ENCODE data around the gene ANAPC15.

The ANAPC15 gene

GRCh38 chr11:72075756-72076155 is 36.7 kb downstream of the ANAPC15 start:
- Histone ChIP-seq H3K27me3 (replicated peaks; ENCODE audit: control insufficient read depth, insufficient read depth, low read length) (no peaks in the 10 kb centered on the region), H3K36me3 (ENCODE audit: control insufficient read depth, insufficient read depth, low read length) (no peaks in the 10 kb centered on the region), H3K4me3 (replicated peaks; ENCODE audit: low read depth, low read length) (no peak overlapping the region)
- no peak for DNase-seq (ENCODE audit: extremely low read depth, insufficient read length)
- TF ChIP-seq CTCF (IDR thresholded peaks at IDR 0.05; ENCODE audit: insufficient read depth, low read length, poor library complexity, severe bottlenecking): no peak

GRCh38 chr11:72075109-72075508 is 37.4 kb downstream of the ANAPC15 start:
- H3K4me3 ChIP-seq (replicated peaks; ENCODE audit: low read depth, low read length): no peak overlapping the region
- DNase-seq (ENCODE audit: extremely low read depth, insufficient read length): no peak
- H3K36me3 ChIP-seq (ENCODE audit: control insufficient read depth, insufficient read depth, low read length): no peaks in the 10 kb centered on the region
- TF ChIP-seq CTCF (IDR thresholded peaks at IDR 0.05; ENCODE audit: insufficient read depth, low read length, poor library complexity, severe bottlenecking): peak; percentile 50
- no peaks in the 10 kb centered on the region for H3K27me3 ChIP-seq (replicated peaks; ENCODE audit: control insufficient read depth, insufficient read depth, low read length)

- TF ChIP-seq CTCF (IDR thresholded peaks at IDR 0.05; ENCODE audit: insufficient read depth, low read length, poor library complexity, severe bottlenecking): no peak
- H3K27me3 ChIP-seq (replicated peaks; ENCODE audit: control insufficient read depth, insufficient read depth, low read length): no peaks in the 10 kb centered on the region
- H3K36me3 ChIP-seq (ENCODE audit: control insufficient read depth, insufficient read depth, low read length): no peaks in the 10 kb centered on the region
- no peak for DNase-seq (ENCODE audit: extremely low read depth, insufficient read length)
- no peak overlapping the region for H3K4me3 ChIP-seq (replicated peaks; ENCODE audit: low read depth, low read length)
Measured at GRCh38 chr11:72072348-72072747, 40.1 kb downstream of the ANAPC15 start.

GRCh38 chr11:72070491-72070890 is 42.0 kb downstream of the ANAPC15 start:
- Histone ChIP-seq H3K4me3 (replicated peaks; ENCODE audit: low read depth, low read length) (no peak overlapping the region), H3K36me3 (ENCODE audit: control insufficient read depth, insufficient read depth, low read length) (no peaks in the 10 kb centered on the region; the same call in 1 of the 2 replicates), H3K27me3 (replicated peaks; ENCODE audit: control insufficient read depth, insufficient read depth, low read length) (no peaks in the 10 kb centered on the region)
- TF ChIP-seq CTCF (IDR thresholded peaks at IDR 0.05; ENCODE audit: insufficient read depth, low read length, poor library complexity, severe bottlenecking): no peak
- DNase-seq (ENCODE audit: extremely low read depth, insufficient read length): no peak

GRCh38 chr11:72069787-72070251 is 42.7 kb downstream of the ANAPC15 start:
- TF ChIP-seq CTCF (IDR thresholded peaks at IDR 0.05; ENCODE audit: insufficient read depth, low read length, poor library complexity, severe bottlenecking): no peak
- no peaks in the 10 kb centered on the region; the same call in 1 of the 2 replicates for H3K36me3 ChIP-seq (ENCODE audit: control insufficient read depth, insufficient read depth, low read length)
- DNase-seq (ENCODE audit: extremely low read depth, insufficient read length): peak; percentile 25
- peak overlapping the region; percentile 44 for H3K4me3 ChIP-seq (replicated peaks; ENCODE audit: low read depth, low read length)
- no peaks in the 10 kb centered on the region for H3K27me3 ChIP-seq (replicated peaks; ENCODE audit: control insufficient read depth, insufficient read depth, low read length)

GRCh38 chr11:72069200-72069599 is 43.3 kb downstream of the ANAPC15 start:
- Histone ChIP-seq H3K4me3 (replicated peaks; ENCODE audit: low read depth, low read length) (peak overlapping the region; percentile 44), H3K27me3 (replicated peaks; ENCODE audit: control insufficient read depth, insufficient read depth, low read length) (no peaks in the 10 kb centered on the region), H3K36me3 (ENCODE audit: control insufficient read depth, insufficient read depth, low read length) (no peaks in the 10 kb centered on the region; the same call in 1 of the 2 replicates)
- no peak for DNase-seq (ENCODE audit: extremely low read depth, insufficient read length)
- no peak for TF ChIP-seq CTCF (IDR thresholded peaks at IDR 0.05; ENCODE audit: insufficient read depth, low read length, poor library complexity, severe bottlenecking)
